Measurements from ENCODE around the gene ARHGAP24. TPM values are rescaled to one million over a fixed set of nuclear protein-coding genes. Genes with fewer than 3 reads are reported as not detected.

The ARHGAP24 gene
- total and polyA plus RNA-seq, 12 donors = 0.72 to 53.4 (median 4.4) TPM

GRCh38 chr4:85748654-85749053 lies 273.7 kb downstream of the ARHGAP24 start:
- Histone ChIP-seq H3K4me3 (no peak overlapping the region), H3K27ac (no peak overlapping the region), H3K4me1 (replicated peaks in 1 of 2) (no peaks in the 10 kb centered on the region), H3K36me3 (replicated peaks in 1 of 2) (no peaks in the 10 kb centered on the region), H3K9me3 (replicated peaks in 1 of 3) (no peaks in the 10 kb centered on the region), H3K27me3 (no peaks in the 10 kb centered on the region)
- intact Hi-C loops (cut with DNase I) = loop anchor here in 1 of 2 donors (5.0 kb wide), 1 partner anchor 601 kb away; no protein-coding TSS in a partner anchor
- 59 to 69% (median 66%) methylated on average over 4 of the region's 4 CpGs for WGBS, 4 donors
- DNase-seq = no peak
- TF ChIP-seq, protein P1, sequence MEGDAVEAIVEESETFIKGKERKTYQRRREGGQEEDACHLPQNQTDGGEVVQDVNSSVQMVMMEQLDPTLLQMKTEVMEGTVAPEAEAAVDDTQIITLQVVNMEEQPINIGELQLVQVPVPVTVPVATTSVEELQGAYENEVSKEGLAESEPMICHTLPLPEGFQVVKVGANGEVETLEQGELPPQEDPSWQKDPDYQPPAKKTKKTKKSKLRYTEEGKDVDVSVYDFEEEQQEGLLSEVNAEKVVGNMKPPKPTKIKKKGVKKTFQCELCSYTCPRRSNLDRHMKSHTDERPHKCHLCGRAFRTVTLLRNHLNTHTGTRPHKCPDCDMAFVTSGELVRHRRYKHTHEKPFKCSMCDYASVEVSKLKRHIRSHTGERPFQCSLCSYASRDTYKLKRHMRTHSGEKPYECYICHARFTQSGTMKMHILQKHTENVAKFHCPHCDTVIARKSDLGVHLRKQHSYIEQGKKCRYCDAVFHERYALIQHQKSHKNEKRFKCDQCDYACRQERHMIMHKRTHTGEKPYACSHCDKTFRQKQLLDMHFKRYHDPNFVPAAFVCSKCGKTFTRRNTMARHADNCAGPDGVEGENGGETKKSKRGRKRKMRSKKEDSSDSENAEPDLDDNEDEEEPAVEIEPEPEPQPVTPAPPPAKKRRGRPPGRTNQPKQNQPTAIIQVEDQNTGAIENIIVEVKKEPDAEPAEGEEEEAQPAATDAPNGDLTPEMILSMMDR (IDR thresholded peaks at IDR 0.05) = no peak
- no peak for TF ChIP-seq POLR2A (IDR thresholded peaks at IDR 0.05)

- Histone ChIP-seq H3K27ac (no peak overlapping the region), H3K36me3 (replicated peaks in 1 of 2) (no peaks in the 10 kb centered on the region), H3K4me1 (replicated peaks in 1 of 2) (no peaks in the 10 kb centered on the region), H3K4me3 (no peak overlapping the region), H3K9me3 (replicated peaks in 1 of 3) (no peaks in the 10 kb centered on the region), H3K27me3 (no peaks in the 10 kb centered on the region)
- no peak for TF ChIP-seq POLR2A (IDR thresholded peaks at IDR 0.05)
- TF ChIP-seq, protein P1 (IDR thresholded peaks at IDR 0.05) = no peak
- intact Hi-C loops (cut with DNase I) = loop anchor here in 1 of 2 donors (10.0 kb wide), 1 partner anchor 607 kb away; no protein-coding TSS in a partner anchor
- no peak for DNase-seq
- WGBS, 4 donors = 78 to 88% (median 81%) methylated on average over 2 of the region's 2 CpGs
These were observed 276.9 kb downstream of the ARHGAP24 start for GRCh38 chr4:85751866-85752265.

DNA sequence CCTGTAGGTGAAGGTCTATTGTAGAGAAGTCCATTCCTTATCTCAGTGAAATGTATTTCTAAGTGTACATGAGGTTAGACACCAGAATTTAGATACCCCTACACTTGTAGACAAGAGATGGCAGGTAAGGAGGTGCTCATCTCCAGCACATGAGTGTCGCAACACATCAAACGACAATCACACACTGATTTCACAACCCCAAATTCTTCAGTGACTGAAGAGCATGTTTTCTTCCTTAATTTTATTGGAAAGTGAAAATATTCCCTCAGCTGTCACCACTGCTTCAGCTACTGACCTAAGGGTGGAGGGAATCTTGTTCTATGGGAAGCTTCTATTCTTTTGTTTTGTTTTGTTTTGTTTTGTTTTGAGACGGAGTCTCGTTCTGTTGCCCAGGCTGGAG lies 280.3 kb downstream of the ARHGAP24 start:
- H3K4me3 ChIP-seq = no peak overlapping the region
- no peak for DNase-seq
- no peaks in the 10 kb centered on the region for H3K4me1 ChIP-seq (replicated peaks in 1 of 2)
- WGBS, 4 donors = 67 to 89% (median 78%) methylated on average over 2 to 4 of the region's 4 CpGs
- no peaks in the 10 kb centered on the region for H3K9me3 ChIP-seq (replicated peaks in 1 of 3)
- no peaks in the 10 kb centered on the region for H3K27me3 ChIP-seq
- TF ChIP-seq POLR2A (IDR thresholded peaks at IDR 0.05) = no peak
- TF ChIP-seq, protein P1 (IDR thresholded peaks at IDR 0.05) = no peak
- intact Hi-C loops (cut with DNase I) = loop anchor here in 1 of 2 donors (10.0 kb wide), 1 partner anchor 610 kb away; no protein-coding TSS in a partner anchor
- no peaks in the 10 kb centered on the region for H3K36me3 ChIP-seq (replicated peaks in 1 of 2)
- no peak overlapping the region for H3K27ac ChIP-seq

- H3K9me3 ChIP-seq (replicated peaks in 1 of 3) = no peaks in the 10 kb centered on the region
- DNase-seq = peak in 2 of 7 donors; percentile 19 to 30
- H3K4me1 ChIP-seq (replicated peaks in 1 of 2) = no peaks in the 10 kb centered on the region
- H3K27ac ChIP-seq = no peak overlapping the region
- TF ChIP-seq, protein P1 (IDR thresholded peaks at IDR 0.05) = peak in 4 of 6 experiments; percentile 20 to 36 (median 32)
- no peak for TF ChIP-seq POLR2A (IDR thresholded peaks at IDR 0.05)
- H3K27me3 ChIP-seq = no peaks in the 10 kb centered on the region
- H3K36me3 ChIP-seq (replicated peaks in 1 of 2) = no peaks in the 10 kb centered on the region
- H3K4me3 ChIP-seq = no peak overlapping the region
- 55 to 74% (median 62%) methylated on average over 3 of the region's 3 CpGs for WGBS, 4 donors
- intact Hi-C loops (cut with DNase I) = loop anchor here in 1 of 2 donors (10.0 kb wide), 1 partner anchor 612 kb away; no protein-coding TSS in a partner anchor
These were observed 282.0 kb downstream of the ARHGAP24 start for GRCh38 chr4:85756938-85757337.
